Measurements from ENCODE around the gene CYP19A1. TPM values are rescaled to one million over a fixed set of nuclear protein-coding genes. Genes with fewer than 3 reads are reported as not detected.

CYP19A1 gene
- total and polyA plus RNA-seq, 7 donors, result 0.10 to 4.7 (median 0.22) TPM

DNA sequence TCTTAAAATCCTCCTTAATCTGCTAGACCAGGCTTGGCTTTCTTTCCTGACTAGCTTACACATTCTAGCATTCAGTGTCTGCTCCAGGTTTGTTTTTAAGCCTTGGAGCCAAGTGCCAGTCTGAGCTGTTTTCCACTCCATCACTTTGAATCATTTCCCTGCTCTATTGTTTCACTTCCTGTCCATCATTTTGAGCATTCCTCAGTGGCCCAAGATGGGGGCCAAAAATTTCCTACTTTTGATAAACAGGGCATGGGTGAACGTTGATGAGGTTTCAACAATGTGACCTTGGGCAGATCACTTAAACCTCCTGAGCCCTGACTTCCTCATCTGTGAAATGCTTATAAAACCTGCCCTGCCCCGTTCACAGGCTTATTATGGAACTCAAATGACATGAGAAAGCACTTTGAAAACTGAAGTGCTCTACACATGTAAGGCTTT is 4.4 kb downstream of the CYP19A1 start:
- Histone ChIP-seq H3K27ac (no peak overlapping the region), H3K36me3 (ENCODE audit: insufficient read depth in 1 of 2, low read depth in 1 of 2) (no peaks in the 10 kb centered on the region), H3K4me3 (no peak overlapping the region), H3K9me3 (no peaks in the 10 kb centered on the region), H3K4me1 (no peaks in the 10 kb centered on the region), H3K27me3 (ENCODE audit: insufficient read depth in 3 of 3, low read length in 2 of 3) (no peaks in the 10 kb centered on the region)
- DNase-seq (no peak), ATAC-seq (no peak)
- WGBS, 3 donors, result 17 to 26% (median 22%) methylated on average over 2 of the region's 2 CpGs
- intact Hi-C loops (cut with DNase I), result no loop called here
- TF ChIP-seq, protein P1, sequence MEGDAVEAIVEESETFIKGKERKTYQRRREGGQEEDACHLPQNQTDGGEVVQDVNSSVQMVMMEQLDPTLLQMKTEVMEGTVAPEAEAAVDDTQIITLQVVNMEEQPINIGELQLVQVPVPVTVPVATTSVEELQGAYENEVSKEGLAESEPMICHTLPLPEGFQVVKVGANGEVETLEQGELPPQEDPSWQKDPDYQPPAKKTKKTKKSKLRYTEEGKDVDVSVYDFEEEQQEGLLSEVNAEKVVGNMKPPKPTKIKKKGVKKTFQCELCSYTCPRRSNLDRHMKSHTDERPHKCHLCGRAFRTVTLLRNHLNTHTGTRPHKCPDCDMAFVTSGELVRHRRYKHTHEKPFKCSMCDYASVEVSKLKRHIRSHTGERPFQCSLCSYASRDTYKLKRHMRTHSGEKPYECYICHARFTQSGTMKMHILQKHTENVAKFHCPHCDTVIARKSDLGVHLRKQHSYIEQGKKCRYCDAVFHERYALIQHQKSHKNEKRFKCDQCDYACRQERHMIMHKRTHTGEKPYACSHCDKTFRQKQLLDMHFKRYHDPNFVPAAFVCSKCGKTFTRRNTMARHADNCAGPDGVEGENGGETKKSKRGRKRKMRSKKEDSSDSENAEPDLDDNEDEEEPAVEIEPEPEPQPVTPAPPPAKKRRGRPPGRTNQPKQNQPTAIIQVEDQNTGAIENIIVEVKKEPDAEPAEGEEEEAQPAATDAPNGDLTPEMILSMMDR (IDR thresholded peaks at IDR 0.05), result no peak

DNA sequence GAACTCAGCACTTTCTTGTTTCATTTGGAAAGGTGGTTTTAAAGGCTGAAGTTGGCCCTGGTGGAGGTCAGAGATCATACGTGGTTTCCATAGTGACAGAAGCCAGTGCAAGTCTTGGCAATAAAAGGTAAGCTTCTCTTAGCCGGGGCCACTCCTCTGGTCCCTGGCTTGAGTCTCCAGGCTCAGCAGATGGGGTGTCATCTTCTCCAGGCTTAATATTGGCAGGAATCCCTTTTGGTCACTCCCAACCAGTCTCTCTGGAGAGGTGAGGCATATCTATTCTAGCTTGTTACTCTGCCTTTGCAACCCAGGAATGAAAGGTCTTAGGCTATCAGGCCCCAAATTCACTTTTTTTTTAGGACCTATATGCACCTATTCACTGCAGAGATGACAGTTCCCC is 4.8 kb downstream of the CYP19A1 start:
- Histone ChIP-seq H3K27ac (no peak overlapping the region), H3K27me3 (ENCODE audit: insufficient read depth in 3 of 3, low read length in 2 of 3) (no peaks in the 10 kb centered on the region), H3K36me3 (ENCODE audit: insufficient read depth in 1 of 2, low read depth in 1 of 2) (no peaks in the 10 kb centered on the region), H3K4me3 (no peak overlapping the region), H3K9me3 (no peaks in the 10 kb centered on the region), H3K4me1 (no peaks in the 10 kb centered on the region)
- WGBS, 3 donors, result 56 to 62% (median 59%) methylated on average over 2 of the region's 2 CpGs
- ATAC-seq (no peak), DNase-seq (no peak)
- intact Hi-C loops (cut with DNase I), result no loop called here
- TF ChIP-seq, protein P1 (IDR thresholded peaks at IDR 0.05), result no peak

DNA sequence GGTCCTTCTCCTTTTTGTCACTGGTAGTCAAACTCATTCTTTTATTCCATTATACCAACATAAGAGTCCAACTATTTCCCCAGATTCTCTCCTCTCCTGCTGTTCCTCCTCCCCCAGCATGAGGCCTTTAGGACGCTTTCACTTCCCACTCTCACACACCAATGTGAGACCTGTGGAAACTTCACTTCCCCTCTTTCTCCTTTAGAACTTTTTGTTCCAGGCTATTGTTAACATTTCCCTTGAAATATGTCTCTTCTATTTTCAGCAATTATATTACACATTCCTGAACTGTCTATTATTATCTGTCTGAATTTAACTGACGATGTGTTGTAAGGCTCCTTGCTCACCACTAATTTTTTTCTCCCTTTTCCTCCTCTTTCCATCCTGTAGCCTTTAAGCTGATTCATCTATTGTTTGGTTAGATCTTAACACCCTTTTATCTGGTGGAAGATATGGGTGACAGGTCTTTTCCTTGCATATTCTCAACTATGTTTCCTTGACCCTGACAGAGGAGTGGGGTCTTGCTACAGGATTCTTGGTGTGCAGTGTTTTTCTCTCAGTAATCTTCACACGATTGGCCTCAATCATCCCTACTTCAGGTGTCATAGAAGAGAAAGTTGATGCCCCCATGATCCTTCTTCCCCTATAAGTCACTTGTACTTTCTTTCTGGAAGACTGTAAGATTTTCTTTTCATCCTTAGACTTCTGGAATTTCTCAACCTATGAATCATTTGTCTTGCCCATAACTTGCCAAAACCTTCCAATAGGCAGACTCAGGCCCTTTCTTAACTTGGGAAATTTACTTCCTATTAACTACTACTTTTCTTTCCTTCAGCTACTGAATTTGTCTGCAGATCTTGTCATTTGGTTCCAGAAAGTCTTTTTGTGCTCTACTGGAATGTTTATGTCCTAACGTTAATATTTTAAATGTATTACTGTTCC is 5.9 kb downstream of the CYP19A1 start:
- WGBS, 3 donors, result 69 to 75% (median 74%) methylated on average over 4 of the region's 4 CpGs
- Histone ChIP-seq H3K4me1 (no peaks in the 10 kb centered on the region), H3K36me3 (ENCODE audit: insufficient read depth in 1 of 2, low read depth in 1 of 2) (no peaks in the 10 kb centered on the region), H3K27me3 (ENCODE audit: insufficient read depth in 3 of 3, low read length in 2 of 3) (no peaks in the 10 kb centered on the region), H3K27ac (no peak overlapping the region), H3K9me3 (no peaks in the 10 kb centered on the region), H3K4me3 (no peak overlapping the region)
- ATAC-seq, result no peak
- no peak for DNase-seq
- intact Hi-C loops (cut with DNase I), result no loop called here
- TF ChIP-seq, protein P1 (IDR thresholded peaks at IDR 0.05), result no peak

DNA sequence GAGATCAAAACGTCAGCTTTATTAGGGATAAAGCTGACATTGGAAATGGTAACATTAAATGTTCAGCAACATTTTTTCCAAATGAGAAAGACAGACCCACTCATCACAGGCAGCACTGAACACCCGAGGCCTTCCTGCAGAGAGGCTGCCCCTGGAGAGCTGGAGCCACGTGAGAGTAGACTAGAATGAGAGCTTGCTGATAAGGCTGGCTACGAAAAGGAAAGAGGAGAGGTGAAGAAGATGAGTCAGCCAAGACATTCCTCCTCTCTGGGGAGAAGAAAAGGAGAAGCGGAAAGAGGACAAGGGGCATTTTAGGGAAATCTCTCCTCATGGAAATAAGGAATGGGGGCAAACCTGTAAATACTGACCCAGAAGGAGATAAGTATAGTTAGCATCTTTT is 7.3 kb downstream of the CYP19A1 start:
- Histone ChIP-seq H3K27me3 (ENCODE audit: insufficient read depth in 3 of 3, low read length in 2 of 3) (no peaks in the 10 kb centered on the region), H3K4me3 (no peak overlapping the region), H3K4me1 (no peaks in the 10 kb centered on the region), H3K36me3 (ENCODE audit: insufficient read depth in 1 of 2, low read depth in 1 of 2) (no peaks in the 10 kb centered on the region), H3K9me3 (no peaks in the 10 kb centered on the region), H3K27ac (no peak overlapping the region)
- ATAC-seq (no peak), DNase-seq (no peak)
- TF ChIP-seq, protein P1 (IDR thresholded peaks at IDR 0.05), result no peak
- intact Hi-C loops (cut with DNase I), result no loop called here
- WGBS, 3 donors, result 65 to 66% (median 65%) methylated on average over 5 of the region's 5 CpGs
